ENCODE data around the gene GALNT10.

GRCh38 chr5:154364771-154365170, 174.2 kb downstream of the GALNT10 start:
- no peak for TF ChIP-seq SMC3 (conservative IDR thresholded peaks at IDR 0.05; ENCODE audit: insufficient read depth, low read depth, low read length)
- TF ChIP-seq ZEB2 (IDR thresholded peaks at IDR 0.05), result no peak
- no peak for TF ChIP-seq ZFP30 (CRISPR knock-in tag; IDR thresholded peaks at IDR 0.05; ENCODE audit: borderline replicate concordance)
- no peak for TF ChIP-seq ILF3 (IDR thresholded peaks at IDR 0.05; ENCODE audit: borderline replicate concordance)
- no peak for TF ChIP-seq POLR2A (conservative IDR thresholded peaks at IDR 0.05)
- no peak for TF ChIP-seq GTF2F1 (IDR thresholded peaks at IDR 0.05; ENCODE audit: low read depth, low read length)
- no peak for TF ChIP-seq ATF3 (IDR thresholded peaks at IDR 0.05)
- TF ChIP-seq ATF3 (CRISPR knock-in tag; conservative IDR thresholded peaks at IDR 0.05), result no peak
- TF ChIP-seq RCOR1 (IDR thresholded peaks at IDR 0.05; ENCODE audit: borderline replicate concordance in 1 of 2, low read depth in 2 of 2, low read length in 2 of 2), result no peak
- TF ChIP-seq TCF7L2 (IDR thresholded peaks at IDR 0.05; ENCODE audit: low read depth, low read length), result no peak

All from K562 (cell line).